Uterus (tissue), 2 donors: ENCODE results near the gene MBD5.

Experiments used
- POLR2A ChIP-seq, 2 donors: fragments of 450-650 bp; IDR thresholded peaks; one replicate each; pipeline ENCODE4 v1.6.1; 2016; ENCODE audit warnings: antibody characterized with exemption in 2 of 2, mild to moderate bottlenecking in 1 of 2, moderate library complexity in 1 of 2
- TF ChIP-seq, protein P1 (sequence below), 4 experiments: fragments of 200-600 bp in 2 of 4; fragments of 450-650 bp in 2 of 4; sonication (generic) in 2 of 4; IDR thresholded peaks; one replicate each; pipeline ENCODE4 v1.5.1; 2016 to 2019; ENCODE audit warnings: antibody characterized with exemption in 4 of 4, mild to moderate bottlenecking in 2 of 4, moderate library complexity in 1 of 4

DNA sequence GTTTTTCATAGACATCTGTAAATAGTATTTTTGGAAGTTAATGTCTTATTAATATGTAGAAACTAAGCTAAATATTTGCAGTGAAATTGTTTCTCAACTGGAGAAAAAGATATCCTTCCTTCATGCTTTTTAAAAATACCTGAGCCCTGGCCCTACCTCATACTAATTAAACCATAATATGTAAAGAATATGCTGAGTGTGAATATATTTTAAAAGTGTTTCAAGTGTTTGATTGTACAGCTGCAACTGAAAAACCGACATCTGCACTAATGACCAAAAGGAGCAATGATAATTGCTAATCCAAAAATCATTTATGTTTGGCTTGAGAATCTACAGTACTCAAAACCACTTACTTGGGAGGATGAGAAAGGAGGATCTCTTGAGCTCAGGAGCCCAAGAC is 156.7 kb downstream of the MBD5 start:
- TF ChIP-seq, protein P1, sequence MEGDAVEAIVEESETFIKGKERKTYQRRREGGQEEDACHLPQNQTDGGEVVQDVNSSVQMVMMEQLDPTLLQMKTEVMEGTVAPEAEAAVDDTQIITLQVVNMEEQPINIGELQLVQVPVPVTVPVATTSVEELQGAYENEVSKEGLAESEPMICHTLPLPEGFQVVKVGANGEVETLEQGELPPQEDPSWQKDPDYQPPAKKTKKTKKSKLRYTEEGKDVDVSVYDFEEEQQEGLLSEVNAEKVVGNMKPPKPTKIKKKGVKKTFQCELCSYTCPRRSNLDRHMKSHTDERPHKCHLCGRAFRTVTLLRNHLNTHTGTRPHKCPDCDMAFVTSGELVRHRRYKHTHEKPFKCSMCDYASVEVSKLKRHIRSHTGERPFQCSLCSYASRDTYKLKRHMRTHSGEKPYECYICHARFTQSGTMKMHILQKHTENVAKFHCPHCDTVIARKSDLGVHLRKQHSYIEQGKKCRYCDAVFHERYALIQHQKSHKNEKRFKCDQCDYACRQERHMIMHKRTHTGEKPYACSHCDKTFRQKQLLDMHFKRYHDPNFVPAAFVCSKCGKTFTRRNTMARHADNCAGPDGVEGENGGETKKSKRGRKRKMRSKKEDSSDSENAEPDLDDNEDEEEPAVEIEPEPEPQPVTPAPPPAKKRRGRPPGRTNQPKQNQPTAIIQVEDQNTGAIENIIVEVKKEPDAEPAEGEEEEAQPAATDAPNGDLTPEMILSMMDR (IDR thresholded peaks at IDR 0.05): no peak
- TF ChIP-seq POLR2A (IDR thresholded peaks at IDR 0.05): no peak
